H7 (cell line): ENCODE measurements around the gene OTOA. TPM values are rescaled to one million over a fixed set of nuclear protein-coding genes. Genes with fewer than 3 reads are reported as not detected.
"Not testable (repeated sequence)": the region's sequence is repeated elsewhere in the genome, so short reads cannot be mapped to it uniquely, and the experiment has no call there.

ENCODE experiments used
- DNase-seq: peaks from one replicate; pipeline ENCODE4 v3.0.0; 2012
- H3K27me3 ChIP-seq: 2 replicates; pipeline ENCODE4 v1.6.0; 2011; ENCODE audit warnings: mild to moderate bottlenecking, low read length; ENCODE audit not compliant: control insufficient read depth, insufficient read depth
- H3K36me3 ChIP-seq: replicated peaks from 2 replicates; pipeline ENCODE4 v1.5.1; 2011; ENCODE audit warnings: low read length; ENCODE audit not compliant: control insufficient read depth, insufficient read depth
- H3K4me3 ChIP-seq: 2 replicates; pipeline ENCODE4 v1.5.1; 2011; ENCODE audit warnings: low read depth, mild to moderate bottlenecking, control low read depth, low read length, moderate library complexity; ENCODE audit not compliant: insufficient read depth
- total RNA-seq: library from RNA; depleted of rRNA; stranded (reverse); fragments of >200 nt; shearing (Covaris generic); gene quantifications from 2 replicates; pipeline ENCODE4 v1.2.3, GENCODE V29; 2014

The OTOA gene
- total RNA-seq, 1 experiment from 2014 or later = not detected

DNA sequence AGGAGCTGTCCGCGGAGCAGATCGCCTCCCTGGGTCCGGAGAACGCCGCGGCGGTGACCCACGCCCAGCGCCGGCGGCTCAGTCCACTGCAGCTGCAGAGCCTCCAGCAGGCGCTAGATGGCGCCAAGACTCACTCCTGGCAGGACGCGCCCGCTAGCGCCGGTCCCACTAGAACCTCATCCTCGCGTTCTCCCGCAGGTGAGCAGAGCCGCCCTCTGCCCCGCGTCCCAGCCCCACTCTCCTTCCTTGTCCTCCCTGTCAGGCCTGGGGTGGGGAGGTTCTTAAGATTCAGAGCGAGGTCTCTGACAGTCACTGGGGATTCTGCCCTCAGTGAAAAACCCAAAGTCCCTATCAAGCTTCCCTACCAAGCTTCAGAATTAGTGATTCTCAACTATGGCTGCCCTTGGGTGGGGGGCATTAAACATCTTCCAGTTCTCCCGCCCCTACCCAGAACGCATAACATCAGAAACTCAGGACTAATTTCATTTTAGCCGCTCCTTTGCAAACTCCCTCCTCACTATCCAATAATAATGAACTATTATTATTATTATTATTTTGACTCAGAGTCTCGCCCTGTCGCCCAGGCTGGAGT is 93.4 kb downstream of the OTOA start:
- H3K4me3 ChIP-seq, H3K36me3 ChIP-seq, H3K27me3 ChIP-seq, DNase-seq: not testable (repeated sequence)

DNA sequence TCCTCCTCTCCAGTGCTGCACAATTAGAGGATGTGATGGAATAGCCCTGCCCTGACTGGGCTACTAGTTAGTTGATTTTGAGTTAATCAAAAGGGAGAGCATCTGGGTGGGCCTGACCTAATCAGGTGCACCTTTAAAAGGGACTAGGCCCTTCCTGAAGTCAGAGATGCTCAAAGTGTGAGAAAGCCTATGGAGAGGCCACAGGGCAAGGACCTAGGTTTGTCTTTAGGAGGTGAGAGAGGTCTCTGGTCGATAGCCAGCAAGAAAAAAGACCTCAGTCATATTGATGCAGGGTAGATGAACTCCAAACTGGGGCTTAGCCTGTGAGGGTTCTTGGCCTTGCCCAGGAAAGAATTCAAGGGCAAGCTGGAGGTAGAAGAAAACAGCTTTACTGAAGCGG is 104.5 kb downstream of the OTOA start:
- H3K36me3 ChIP-seq, H3K4me3 ChIP-seq, DNase-seq, H3K27me3 ChIP-seq: not testable (repeated sequence)

DNA sequence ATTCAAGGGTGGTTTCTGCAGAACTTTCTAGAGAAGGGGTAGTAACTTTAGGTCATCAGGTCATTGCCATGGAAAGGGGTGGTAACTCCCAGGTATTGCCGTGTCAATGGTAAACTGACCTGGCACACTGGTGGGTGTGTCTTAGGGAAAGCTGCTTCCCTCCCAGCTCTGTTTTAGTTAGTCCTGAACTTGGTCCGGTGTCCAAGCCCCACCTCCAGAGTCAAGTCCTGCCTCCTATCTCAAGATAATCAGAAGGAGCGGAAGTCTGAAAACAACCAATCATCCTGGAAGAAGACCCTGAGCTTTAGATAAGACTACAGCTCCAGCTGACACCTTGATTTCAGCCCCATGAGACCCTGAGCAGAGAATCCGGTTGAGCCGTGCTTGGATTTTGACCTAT is 105.0 kb downstream of the OTOA start:
- not testable (repeated sequence) for H3K36me3 ChIP-seq, DNase-seq, H3K27me3 ChIP-seq, H3K4me3 ChIP-seq

DNA sequence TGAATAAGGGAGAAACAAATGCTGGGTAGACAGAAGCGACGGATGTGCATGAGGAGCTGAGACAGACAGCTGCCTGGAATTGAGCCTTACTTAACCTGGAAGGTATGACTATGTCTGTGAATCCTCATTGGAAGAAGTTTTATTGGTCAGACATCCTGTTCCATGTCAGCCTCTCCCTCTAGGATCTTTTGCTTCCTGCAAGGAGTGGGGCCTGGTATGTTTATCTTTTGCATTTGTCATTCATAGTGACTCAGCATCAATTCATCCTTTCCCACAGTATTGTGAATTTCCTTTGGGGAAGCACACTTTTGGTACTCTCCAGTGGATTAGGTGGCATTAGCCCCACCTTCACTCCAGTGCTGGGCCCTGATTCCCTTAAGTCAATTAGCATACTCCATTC is 105.5 kb downstream of the OTOA start:
- not testable (repeated sequence) for H3K36me3 ChIP-seq, DNase-seq

DNA sequence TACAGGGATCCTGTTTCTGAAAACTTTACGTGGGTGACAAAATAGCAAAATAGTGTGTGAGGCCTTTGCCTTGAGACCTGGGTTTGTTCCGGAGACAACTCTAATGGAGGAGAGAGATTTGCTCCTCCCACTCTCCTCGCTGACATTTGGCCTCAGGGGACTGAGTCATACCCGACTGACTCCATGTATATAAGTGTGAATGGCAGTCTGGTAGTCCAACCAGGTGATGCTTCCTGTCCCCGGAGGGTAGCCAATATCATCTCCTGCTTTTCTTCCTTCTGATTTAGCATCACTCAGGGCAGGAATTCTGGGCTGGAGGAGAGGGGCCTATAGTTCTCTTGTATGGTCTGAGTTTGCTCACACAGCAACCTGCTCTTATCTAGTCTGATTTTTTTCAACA is 106.8 kb downstream of the OTOA start:
- not testable (repeated sequence) for H3K4me3 ChIP-seq, H3K36me3 ChIP-seq

More for the DNA sequence above, 105.5 kb downstream of the OTOA start:
- not testable (repeated sequence) for H3K27me3 ChIP-seq, H3K4me3 ChIP-seq

DNA sequence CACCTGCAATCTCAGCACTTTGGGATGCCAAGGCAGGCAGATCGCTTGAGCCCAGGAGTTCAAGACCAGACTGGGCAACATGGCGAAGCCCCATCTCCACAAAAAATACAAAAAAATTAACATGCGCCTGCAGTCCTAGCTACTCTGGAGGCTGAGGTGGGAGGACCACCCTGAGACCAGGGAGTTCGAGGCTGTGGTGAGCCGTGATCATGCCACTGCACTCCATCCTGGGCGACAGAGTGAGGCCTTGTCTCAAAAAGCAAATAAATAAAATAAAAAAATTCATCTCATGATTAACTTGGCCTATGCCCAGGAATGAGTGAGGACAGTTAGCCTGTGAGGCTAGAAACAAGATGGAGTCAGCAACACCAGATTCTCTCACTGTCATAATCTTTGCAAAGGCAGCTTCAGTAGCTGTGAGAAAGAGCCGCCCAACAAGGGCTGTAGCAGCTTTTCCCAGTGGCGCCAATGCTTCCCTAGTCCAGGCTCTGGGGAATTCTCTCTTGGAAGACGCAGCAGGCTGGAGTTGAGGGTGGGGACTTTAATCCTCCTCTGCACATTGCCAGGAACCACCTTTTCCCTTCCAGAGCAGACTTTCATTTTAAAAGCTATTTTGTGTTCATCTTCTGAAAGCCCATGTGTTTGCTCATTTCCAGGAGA is 108.9 kb downstream of the OTOA start:
- not testable (repeated sequence) for H3K36me3 ChIP-seq, DNase-seq, H3K4me3 ChIP-seq, H3K27me3 ChIP-seq

More for the DNA sequence above, 106.8 kb downstream of the OTOA start:
- DNase-seq, H3K27me3 ChIP-seq: not testable (repeated sequence)

DNA sequence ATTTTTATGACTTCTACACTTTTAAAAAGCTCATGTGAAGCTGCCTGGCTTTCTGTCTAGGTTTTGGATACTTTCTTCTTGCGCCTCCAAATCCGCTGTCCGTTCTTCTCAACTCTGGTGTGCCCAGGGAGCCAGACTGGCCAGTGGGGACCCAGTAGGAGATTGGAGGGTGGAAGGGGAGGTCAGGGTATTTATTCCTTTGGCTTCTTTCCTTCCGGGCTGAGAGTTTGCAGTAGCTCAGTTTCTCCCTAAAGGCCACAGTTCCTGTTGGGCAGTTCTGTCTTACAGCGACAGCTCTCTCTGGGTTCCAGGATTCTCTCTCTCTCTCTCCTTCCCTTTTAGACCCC is 109.4 kb downstream of the OTOA start:
- not testable (repeated sequence) for DNase-seq, H3K36me3 ChIP-seq, H3K4me3 ChIP-seq, H3K27me3 ChIP-seq

DNA sequence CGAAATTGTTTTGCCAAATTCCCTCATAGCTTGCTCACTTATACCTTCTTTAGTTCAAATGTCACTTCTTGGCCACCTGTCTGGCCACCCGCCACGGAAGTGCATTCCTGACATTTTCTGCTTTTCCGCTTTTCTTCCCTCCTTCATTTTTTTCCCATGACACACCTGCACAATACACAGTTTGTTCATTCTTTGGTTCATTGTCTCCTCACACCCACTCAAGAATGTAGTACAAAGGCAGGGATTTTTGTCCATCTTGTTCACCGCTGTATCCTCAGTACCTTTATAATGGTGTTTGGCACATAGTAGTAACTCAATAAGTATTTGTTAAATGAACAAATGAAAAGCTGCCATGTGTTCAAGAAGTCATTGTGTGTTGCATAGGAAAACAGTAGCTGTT is 116.8 kb downstream of the OTOA start:
- not testable (repeated sequence) for DNase-seq, H3K4me3 ChIP-seq, H3K27me3 ChIP-seq, H3K36me3 ChIP-seq

DNA sequence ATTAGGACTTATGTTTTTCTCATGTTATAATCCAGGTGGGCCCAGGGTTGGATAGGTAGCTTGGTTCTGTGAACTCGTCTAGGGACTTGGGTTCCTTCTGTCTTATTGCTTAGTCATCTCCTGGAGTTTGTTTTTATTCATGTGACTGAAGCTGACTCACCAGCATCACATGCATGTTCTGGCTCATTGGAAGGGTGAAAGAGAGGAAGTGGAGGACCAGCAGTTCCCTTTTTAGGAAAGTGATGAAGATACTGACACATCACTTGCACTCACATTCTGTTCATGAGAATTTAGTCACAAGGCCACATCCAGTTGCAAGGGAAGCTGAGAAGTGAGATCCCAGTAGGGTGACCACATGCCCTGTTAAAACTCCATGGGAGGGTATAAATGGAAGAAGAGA is 126.7 kb downstream of the OTOA start:
- H3K27me3 ChIP-seq, H3K36me3 ChIP-seq, DNase-seq, H3K4me3 ChIP-seq: not testable (repeated sequence)

DNA sequence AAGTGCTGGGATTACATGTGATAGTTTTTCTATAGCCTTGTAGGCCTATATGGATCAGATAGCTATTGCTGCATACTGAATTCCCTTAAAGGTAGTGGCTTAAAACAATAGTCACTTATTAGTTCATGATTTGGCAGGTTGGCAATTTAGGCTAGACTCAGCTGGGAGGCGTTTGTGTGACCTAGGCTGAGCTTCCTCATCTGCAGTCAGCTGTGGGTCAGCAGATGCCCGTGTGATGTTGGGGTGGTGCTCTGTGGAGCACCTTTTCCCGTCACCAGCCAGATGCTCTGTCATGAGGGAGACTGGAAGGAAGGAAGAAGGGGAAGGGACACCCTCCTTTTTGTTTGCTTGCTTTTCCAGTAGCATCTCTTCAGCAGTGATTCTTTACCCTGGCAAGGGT is 129.5 kb downstream of the OTOA start:
- not testable (repeated sequence) for H3K36me3 ChIP-seq, DNase-seq, H3K4me3 ChIP-seq, H3K27me3 ChIP-seq

DNA sequence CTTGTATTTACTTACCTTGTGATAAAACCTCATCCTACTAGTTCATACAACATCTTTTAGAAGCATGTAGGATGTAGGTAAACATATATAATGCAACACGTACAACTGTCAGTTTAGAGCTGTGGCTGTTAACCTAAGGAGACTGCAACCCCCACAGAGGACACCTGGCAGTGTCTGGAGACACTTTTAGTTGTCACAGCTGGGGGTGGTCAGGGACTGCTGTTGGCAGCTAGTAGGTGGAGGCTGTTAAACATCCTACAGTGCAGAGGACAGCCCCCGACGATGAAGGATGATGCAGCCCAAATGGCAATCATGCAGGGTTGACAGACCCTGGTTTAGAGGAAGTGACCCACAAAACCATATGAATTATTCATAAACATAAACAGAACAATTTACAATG is 134.8 kb downstream of the OTOA start:
- not testable (repeated sequence) for H3K36me3 ChIP-seq, DNase-seq, H3K27me3 ChIP-seq, H3K4me3 ChIP-seq

DNA sequence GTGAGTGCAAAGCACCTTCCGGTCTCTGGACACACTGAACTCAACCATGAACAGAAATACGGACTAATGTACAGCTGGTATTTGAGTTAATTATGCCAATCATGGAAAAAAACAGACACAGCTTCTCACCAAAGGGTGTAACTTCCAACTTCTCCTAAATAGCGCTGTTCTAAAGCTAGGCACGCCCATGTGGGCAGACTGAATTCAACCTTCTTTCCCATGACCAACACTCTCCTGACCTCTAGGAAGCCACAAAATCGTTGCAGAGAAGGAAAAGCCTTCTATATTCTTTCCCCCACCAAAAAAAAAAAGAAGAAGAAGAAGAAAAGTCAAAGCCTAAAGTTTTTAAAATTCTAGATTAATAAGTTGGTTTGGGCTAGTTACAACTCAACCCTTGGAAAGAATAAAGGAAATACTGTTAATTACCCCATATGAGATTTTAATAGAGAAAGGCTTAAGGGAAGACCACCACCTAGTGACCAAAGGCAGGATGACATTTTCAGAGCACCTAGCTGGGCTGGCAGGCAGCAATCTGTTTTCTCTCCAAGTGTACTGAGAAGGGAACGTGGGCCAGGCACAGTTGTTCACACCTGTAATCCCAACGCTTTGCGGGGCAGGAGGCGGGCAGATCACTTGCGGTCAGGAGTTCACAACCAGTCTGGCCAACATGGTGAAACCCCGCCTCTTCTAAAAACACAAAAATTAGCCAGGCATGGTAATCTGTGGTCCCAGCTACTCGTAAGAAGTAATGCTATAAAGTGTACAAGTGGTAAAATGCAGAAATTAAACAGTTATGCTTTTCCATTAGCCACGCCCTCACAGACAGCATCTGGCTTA is 138.0 kb downstream of the OTOA start:
- H3K4me3 ChIP-seq, DNase-seq: not testable (repeated sequence)

DNA sequence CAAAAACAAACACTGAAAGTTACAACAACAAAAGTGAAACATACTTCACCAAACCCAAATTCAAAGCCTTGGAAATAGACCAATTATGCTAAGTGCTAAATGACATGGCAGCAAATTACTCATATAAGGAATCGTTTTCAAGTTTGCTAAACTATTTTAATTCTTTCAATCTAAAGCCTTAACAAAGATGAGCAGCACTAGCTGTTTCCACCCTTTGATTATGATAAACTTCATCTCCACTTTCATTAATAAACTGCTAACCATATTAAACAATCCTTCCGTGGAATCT is 138.6 kb downstream of the OTOA start:
- H3K36me3 ChIP-seq, H3K4me3 ChIP-seq, H3K27me3 ChIP-seq, DNase-seq: not testable (repeated sequence)

More for the DNA sequence above, 138.0 kb downstream of the OTOA start:
- H3K27me3 ChIP-seq, H3K36me3 ChIP-seq: not testable (repeated sequence)
